ENCODE results near the gene NSFL1C.

The NSFL1C gene

GRCh38 chr20:1473246-1474220, 6.9 kb upstream of the NSFL1C start:
- peaks cover 6% of the 10 kb centered on the region for H3K27me3 Mint-ChIP-seq
- DNase-seq (ENCODE audit: low spot score in 2 of 2): no peak
- no peak overlapping the region for H3K4me3 Mint-ChIP-seq
- peaks cover 28% of the 10 kb centered on the region for H3K4me1 Mint-ChIP-seq
- H3K36me3 Mint-ChIP-seq: no peaks in the 10 kb centered on the region
- H3K27ac Mint-ChIP-seq: peak overlapping the region; percentile 64
- no peak for ATAC-seq (ENCODE audit: low read depth)
- no peaks in the 10 kb centered on the region for H3K9me3 Mint-ChIP-seq

- peak overlapping the region; percentile 64 for H3K27ac Mint-ChIP-seq
- peaks cover 4% of the 10 kb centered on the region for H3K27me3 Mint-ChIP-seq
- no peak overlapping the region for H3K4me3 Mint-ChIP-seq
- no peaks in the 10 kb centered on the region for H3K36me3 Mint-ChIP-seq
- DNase-seq (ENCODE audit: low spot score in 2 of 2) (no peak), ATAC-seq (ENCODE audit: low read depth) (peak; percentile 82)
- H3K4me1 Mint-ChIP-seq: peaks cover 33% of the 10 kb centered on the region
- H3K9me3 Mint-ChIP-seq: no peaks in the 10 kb centered on the region
Measured at GRCh38 chr20:1472556-1473245, 6.1 kb upstream of the NSFL1C start.

- ATAC-seq (ENCODE audit: low read depth) (no peak), DNase-seq (ENCODE audit: low spot score in 2 of 2) (no peak)
- H3K27ac Mint-ChIP-seq: peak overlapping the region; percentile 83
- H3K27me3 Mint-ChIP-seq: peaks cover 3% of the 10 kb centered on the region
- peaks cover 41% of the 10 kb centered on the region for H3K4me1 Mint-ChIP-seq
- no peaks in the 10 kb centered on the region for H3K9me3 Mint-ChIP-seq
- no peaks in the 10 kb centered on the region for H3K36me3 Mint-ChIP-seq
- no peak overlapping the region for H3K4me3 Mint-ChIP-seq
Measured at GRCh38 chr20:1471242-1471641, 4.6 kb upstream of the NSFL1C start.

- H3K4me3 Mint-ChIP-seq: no peak overlapping the region
- ATAC-seq (ENCODE audit: low read depth): peak; percentile 27
- no peaks in the 10 kb centered on the region for H3K9me3 Mint-ChIP-seq
- peak overlapping the region; percentile 29 for H3K27ac Mint-ChIP-seq
- no peaks in the 10 kb centered on the region for H3K27me3 Mint-ChIP-seq
- H3K4me1 Mint-ChIP-seq: peaks cover 41% of the 10 kb centered on the region
- DNase-seq (ENCODE audit: low spot score in 2 of 2): peak in 1 of 2 donors; percentile 29
- no peaks in the 10 kb centered on the region for H3K36me3 Mint-ChIP-seq
Measured at GRCh38 chr20:1469925-1470571, 3.4 kb upstream of the NSFL1C start.

- no peak for ATAC-seq (ENCODE audit: low read depth)
- Mint-ChIP-seq H3K36me3 (no peaks in the 10 kb centered on the region), H3K4me1 (peaks cover 44% of the 10 kb centered on the region), H3K9me3 (no peaks in the 10 kb centered on the region), H3K27me3 (no peaks in the 10 kb centered on the region), H3K4me3 (no peak overlapping the region), H3K27ac (peak overlapping the region; percentile 62)
- DNase-seq (ENCODE audit: low spot score in 2 of 2): no peak
Measured at GRCh38 chr20:1469306-1469905, 2.8 kb upstream of the NSFL1C start.

GRCh38 chr20:1468117-1468624, 1.5 kb upstream of the NSFL1C start:
- no peak for ATAC-seq (ENCODE audit: low read depth)
- peak overlapping the region; percentile 83 for H3K4me3 Mint-ChIP-seq
- no peak for DNase-seq (ENCODE audit: low spot score in 2 of 2)
- H3K27ac Mint-ChIP-seq: peak overlapping the region; percentile 78
- H3K9me3 Mint-ChIP-seq: no peaks in the 10 kb centered on the region
- H3K36me3 Mint-ChIP-seq: peaks cover under 1% of the 10 kb centered on the region
- peaks cover 49% of the 10 kb centered on the region for H3K4me1 Mint-ChIP-seq
- H3K27me3 Mint-ChIP-seq: no peaks in the 10 kb centered on the region

GRCh38 chr20:1467355-1468116, 887 bp upstream of the NSFL1C start:
- Mint-ChIP-seq H3K4me1 (peaks cover 46% of the 10 kb centered on the region), H3K36me3 (peaks cover 2% of the 10 kb centered on the region), H3K27ac (peak overlapping the region; percentile 78), H3K4me3 (peak overlapping the region; percentile 83), H3K27me3 (no peaks in the 10 kb centered on the region), H3K9me3 (no peaks in the 10 kb centered on the region)
- DNase-seq (ENCODE audit: low spot score in 2 of 2): peak; percentile 34 to 43
- ATAC-seq (ENCODE audit: low read depth): peak; percentile 16

GRCh38 chr20:1467082-1467354, 369 bp upstream of the NSFL1C start:
- H3K4me3 Mint-ChIP-seq: peak overlapping the region; percentile 83
- peak overlapping the region; percentile 78 for H3K27ac Mint-ChIP-seq
- H3K36me3 Mint-ChIP-seq: peaks cover 2% of the 10 kb centered on the region
- H3K9me3 Mint-ChIP-seq: no peaks in the 10 kb centered on the region
- ATAC-seq (ENCODE audit: low read depth): no peak
- no peaks in the 10 kb centered on the region for H3K27me3 Mint-ChIP-seq
- H3K4me1 Mint-ChIP-seq: peaks cover 45% of the 10 kb centered on the region
- DNase-seq (ENCODE audit: low spot score in 2 of 2): no peak

- Mint-ChIP-seq H3K4me1 (peaks cover 43% of the 10 kb centered on the region), H3K27ac (peak overlapping the region; percentile 78), H3K9me3 (no peaks in the 10 kb centered on the region), H3K27me3 (no peaks in the 10 kb centered on the region), H3K36me3 (peaks cover 9% of the 10 kb centered on the region), H3K4me3 (peak overlapping the region; percentile 83)
- DNase-seq (ENCODE audit: low spot score in 2 of 2): no peak
- no peak for ATAC-seq (ENCODE audit: low read depth)
Measured at GRCh38 chr20:1465470-1466210, 1.0 kb downstream of the NSFL1C start.

- Mint-ChIP-seq H3K4me1 (peaks cover 40% of the 10 kb centered on the region), H3K9me3 (no peaks in the 10 kb centered on the region), H3K4me3 (no peak overlapping the region), H3K36me3 (peaks cover 17% of the 10 kb centered on the region), H3K27me3 (no peaks in the 10 kb centered on the region), H3K27ac (no peak overlapping the region)
- ATAC-seq (ENCODE audit: low read depth) (no peak), DNase-seq (ENCODE audit: low spot score in 2 of 2) (no peak)
Measured at GRCh38 chr20:1463971-1464570, 2.6 kb downstream of the NSFL1C start.

- Mint-ChIP-seq H3K4me3 (no peak overlapping the region), H3K27ac (no peak overlapping the region)
Measured at GRCh38 chr20:1462834-1463233, 3.8 kb downstream of the NSFL1C start.

GRCh38 chr20:1462001-1462400, 4.6 kb downstream of the NSFL1C start:
- ATAC-seq (ENCODE audit: low read depth): no peak
- no peak for DNase-seq (ENCODE audit: low spot score in 2 of 2)
- peaks cover 30% of the 10 kb centered on the region for H3K36me3 Mint-ChIP-seq
- H3K4me1 Mint-ChIP-seq: peaks cover 34% of the 10 kb centered on the region
- H3K4me3 Mint-ChIP-seq: no peak overlapping the region
- H3K27ac Mint-ChIP-seq: no peak overlapping the region
- H3K27me3 Mint-ChIP-seq: no peaks in the 10 kb centered on the region
- H3K9me3 Mint-ChIP-seq: no peaks in the 10 kb centered on the region

More at GRCh38 chr20:1462834-1463233, 3.8 kb downstream of the NSFL1C start:
- Mint-ChIP-seq H3K36me3 (peaks cover 24% of the 10 kb centered on the region), H3K9me3 (no peaks in the 10 kb centered on the region), H3K4me1 (peaks cover 38% of the 10 kb centered on the region), H3K27me3 (no peaks in the 10 kb centered on the region)
- ATAC-seq (ENCODE audit: low read depth): no peak
- DNase-seq (ENCODE audit: low spot score in 2 of 2): no peak

Data from memory B cell (primary cell).